GM23338 (cell line): ENCODE results near the gene DNAH17. TPM values are rescaled to one million over a fixed set of nuclear protein-coding genes. Genes with fewer than 3 reads are reported as not detected.

Experiments
- ATAC-seq: fragments of 200-7000 bp; cut with Tn5 transposase; 3 replicates; pipeline ENCODE4 v1.9.1; 2020
- DNase-seq: peaks from one replicate; pipeline ENCODE4 v3.0.0-alpha.2; 2015; ENCODE audit warnings: low spot score
- H2AFZ ChIP-seq: fragments of 200-600 bp; sonication (generic); 2 replicates; pipeline ENCODE4 v1.8.0; 2016; ENCODE audit warnings: antibody characterized with exemption, mild to moderate bottlenecking, moderate library complexity
- H3F3A ChIP-seq: fragments of 200-600 bp; sonication (generic); replicated peaks from 2 replicates; pipeline ENCODE4 v1.8.0; 2017; ENCODE audit warnings: antibody characterized with exemption, mixed run types, low read depth
- H3K27ac ChIP-seq: fragments of 200-600 bp; sonication (generic); 2 replicates; pipeline ENCODE4 v1.6.1; 2016; ENCODE audit warnings: low read depth
- H3K27me3 ChIP-seq: fragments of 200-600 bp; sonication (generic); 2 replicates; pipeline ENCODE4 v1.8.0; 2016; ENCODE audit warnings: mild to moderate bottlenecking, mixed run types, moderate library complexity; ENCODE audit not compliant: insufficient read depth
- H3K36me3 ChIP-seq: fragments of 200-600 bp; sonication (generic); 2 replicates; pipeline ENCODE4 v1.8.0; 2016; ENCODE audit warnings: mild to moderate bottlenecking; ENCODE audit not compliant: insufficient read depth
- H3K4me1 ChIP-seq: fragments of 200-600 bp; sonication (generic); 2 replicates; pipeline ENCODE4 v1.8.0; 2016; ENCODE audit warnings: mild to moderate bottlenecking, moderate library complexity; ENCODE audit not compliant: insufficient read depth
- H3K4me2 ChIP-seq: fragments of 200-600 bp; sonication (generic); 2 replicates; pipeline ENCODE4 v1.7.1; 2017; ENCODE audit warnings: mixed run types
- H3K4me3 ChIP-seq: fragments of 200-600 bp; sonication (generic); 2 replicates; pipeline ENCODE4 v1.6.1; 2016; ENCODE audit warnings: mixed run types
- H3K79me2 ChIP-seq: fragments of 200-600 bp; sonication (generic); replicated peaks from 2 replicates; pipeline ENCODE4 v1.8.0; 2017; ENCODE audit warnings: mild to moderate bottlenecking; ENCODE audit not compliant: insufficient read depth
- H3K9me2 ChIP-seq: fragments of 200-600 bp; sonication (generic); 2 replicates; pipeline ENCODE4 v1.8.0; 2017; ENCODE audit not compliant: insufficient read depth
- H4K20me1 ChIP-seq: fragments of 200-600 bp; sonication (generic); replicated peaks from 2 replicates; pipeline ENCODE4 v1.8.0; 2017; ENCODE audit warnings: mild to moderate bottlenecking; ENCODE audit not compliant: insufficient read depth
- H3K27ac Mint-ChIP-seq: 2 replicates; pipeline ENCODE4 v1.8.0; 2020; ENCODE audit warnings: inconsistent platforms, mild to moderate bottlenecking, moderate library complexity, mixed read lengths
- H3K27me3 Mint-ChIP-seq: 3 replicates; pipeline ENCODE4 v1.8.0; 2022; ENCODE audit warnings: low read depth, mild to moderate bottlenecking, moderate library complexity, mixed read lengths, inconsistent platforms; ENCODE audit not compliant: insufficient read depth, poor library complexity
- H3K36me3 Mint-ChIP-seq: 3 replicates; pipeline ENCODE4 v1.8.0; 2021; ENCODE audit warnings: low read depth, mild to moderate bottlenecking, inconsistent platforms, moderate library complexity, mixed read lengths
- H3K4me1 Mint-ChIP-seq: 3 replicates; pipeline ENCODE4 v1.8.0; 2020; ENCODE audit warnings: mild to moderate bottlenecking, inconsistent platforms, mixed read lengths
- H3K4me3 Mint-ChIP-seq: 3 replicates; pipeline ENCODE4 v1.8.0; 2021; ENCODE audit warnings: moderate library complexity, mild to moderate bottlenecking, inconsistent platforms, mixed read lengths
- H3K9me3 Mint-ChIP-seq: 3 replicates; pipeline ENCODE4 v1.8.0; 2020; ENCODE audit warnings: moderate library complexity, mild to moderate bottlenecking, inconsistent platforms, mixed read lengths
- CREB1 ChIP-seq: fragments of 250-450 bp; sonication (Bioruptor Pico); IDR thresholded peaks from 2 replicates; pipeline ENCODE4 v1.5.0; 2020; ENCODE audit warnings: low read depth, mild to moderate bottlenecking, moderate library complexity
- ETS1 ChIP-seq: IDR thresholded peaks from 2 replicates; pipeline ENCODE4 v1.6.1; 2016; ENCODE audit warnings: antibody characterized with exemption
- EZH2 ChIP-seq: fragments of 200-600 bp; sonication (generic); IDR thresholded peaks from one replicate; pipeline ENCODE4 v1.8.0; 2017; ENCODE audit warnings: antibody characterized with exemption, mild to moderate bottlenecking, low read depth; ENCODE audit not compliant: unreplicated experiment
- JUNB ChIP-seq: IDR thresholded peaks from one replicate; pipeline ENCODE4 v1.6.1; 2016; ENCODE audit warnings: antibody characterized with exemption; ENCODE audit not compliant: unreplicated experiment
- NANOG ChIP-seq: IDR thresholded peaks from 2 replicates; pipeline ENCODE4 v1.6.1; 2016; ENCODE audit warnings: antibody characterized with exemption, borderline replicate concordance
- POLR2AphosphoS5 ChIP-seq: IDR thresholded peaks from 2 replicates; pipeline ENCODE4 v1.6.1; 2016; ENCODE audit warnings: antibody characterized with exemption, low read depth
- STAT1 ChIP-seq: IDR thresholded peaks from one replicate; pipeline ENCODE4 v1.6.1; 2016; ENCODE audit warnings: antibody characterized with exemption; ENCODE audit not compliant: unreplicated experiment
- ZNF114 ChIP-seq: fragments of 250-450 bp; sonication (Bioruptor Pico); IDR thresholded peaks from 2 replicates; pipeline ENCODE4 v1.5.0; 2020; ENCODE audit warnings: mild to moderate bottlenecking, moderate library complexity
- polyA plus RNA-seq: library from polyadenylated mRNA; unstranded; fragments of >200 nt; fragmentation: Nextera tagmentation; extraction: Ambion mirVana; gene quantifications from 2 replicates; pipeline ENCODE4 v1.2.1, GENCODE V29; 2016
- total RNA-seq: library from RNA; depleted of rRNA; stranded (reverse); fragments of >200 nt; shearing (Covaris generic); gene quantifications from 2 replicates; pipeline ENCODE4 v1.2.3, GENCODE V29; 2014
- TF ChIP-seq, protein P1 (sequence below): fragments of 250-450 bp; sonication (Bioruptor Pico); IDR thresholded peaks from 2 replicates; pipeline ENCODE4 v1.5.0; 2020; ENCODE audit warnings: mild to moderate bottlenecking, moderate library complexity
- TF ChIP-seq, protein P2 (sequence below), 2 experiments: fragments of 200-600 bp in 1 of 2; sonication (generic) in 1 of 2; conservative IDR thresholded peaks; 2 replicates each; pipeline versions ENCODE4 v1.5.1 to v1.6.1; 2016 to 2017; ENCODE audit warnings: antibody characterized with exemption in 2 of 2, low read depth in 2 of 2, mild to moderate bottlenecking in 2 of 2, moderate library complexity in 1 of 2

The DNAH17 gene
- total and polyA plus RNA-seq, 2 experiments from 2014 or later, result 0.59 to 2.0 TPM

GRCh38 chr17:78522031-78522809 lies 55.0 kb downstream of the DNAH17 start:
- H3K4me3 Mint-ChIP-seq, result no peak overlapping the region

More at GRCh38 chr17:78522031-78522809, 55.0 kb downstream of the DNAH17 start:
- H3K4me2 ChIP-seq, result no peak overlapping the region
- H3K27me3 ChIP-seq, result no peaks in the 10 kb centered on the region
- no peak overlapping the region for H2AFZ ChIP-seq
- no peak overlapping the region for H3K4me3 ChIP-seq
- no peaks in the 10 kb centered on the region for H3K9me2 ChIP-seq
- H3F3A ChIP-seq, result no peaks in the 10 kb centered on the region
- no peaks in the 10 kb centered on the region for H3K36me3 ChIP-seq
- ATAC-seq (no peak), DNase-seq (no peak)
- Mint-ChIP-seq H3K27me3 (peaks cover 2% of the 10 kb centered on the region), H3K4me1 (peaks cover 6% of the 10 kb centered on the region), H3K9me3 (no peaks in the 10 kb centered on the region), H3K27ac (no peak overlapping the region), H3K36me3 (no peaks in the 10 kb centered on the region)
- no peaks in the 10 kb centered on the region for H3K79me2 ChIP-seq
- no peak overlapping the region for H3K27ac ChIP-seq
- H4K20me1 ChIP-seq, result no peaks in the 10 kb centered on the region
- TF ChIP-seq CREB1 (CRISPR knock-in tag), result no peak
- TF ChIP-seq, protein P1, sequence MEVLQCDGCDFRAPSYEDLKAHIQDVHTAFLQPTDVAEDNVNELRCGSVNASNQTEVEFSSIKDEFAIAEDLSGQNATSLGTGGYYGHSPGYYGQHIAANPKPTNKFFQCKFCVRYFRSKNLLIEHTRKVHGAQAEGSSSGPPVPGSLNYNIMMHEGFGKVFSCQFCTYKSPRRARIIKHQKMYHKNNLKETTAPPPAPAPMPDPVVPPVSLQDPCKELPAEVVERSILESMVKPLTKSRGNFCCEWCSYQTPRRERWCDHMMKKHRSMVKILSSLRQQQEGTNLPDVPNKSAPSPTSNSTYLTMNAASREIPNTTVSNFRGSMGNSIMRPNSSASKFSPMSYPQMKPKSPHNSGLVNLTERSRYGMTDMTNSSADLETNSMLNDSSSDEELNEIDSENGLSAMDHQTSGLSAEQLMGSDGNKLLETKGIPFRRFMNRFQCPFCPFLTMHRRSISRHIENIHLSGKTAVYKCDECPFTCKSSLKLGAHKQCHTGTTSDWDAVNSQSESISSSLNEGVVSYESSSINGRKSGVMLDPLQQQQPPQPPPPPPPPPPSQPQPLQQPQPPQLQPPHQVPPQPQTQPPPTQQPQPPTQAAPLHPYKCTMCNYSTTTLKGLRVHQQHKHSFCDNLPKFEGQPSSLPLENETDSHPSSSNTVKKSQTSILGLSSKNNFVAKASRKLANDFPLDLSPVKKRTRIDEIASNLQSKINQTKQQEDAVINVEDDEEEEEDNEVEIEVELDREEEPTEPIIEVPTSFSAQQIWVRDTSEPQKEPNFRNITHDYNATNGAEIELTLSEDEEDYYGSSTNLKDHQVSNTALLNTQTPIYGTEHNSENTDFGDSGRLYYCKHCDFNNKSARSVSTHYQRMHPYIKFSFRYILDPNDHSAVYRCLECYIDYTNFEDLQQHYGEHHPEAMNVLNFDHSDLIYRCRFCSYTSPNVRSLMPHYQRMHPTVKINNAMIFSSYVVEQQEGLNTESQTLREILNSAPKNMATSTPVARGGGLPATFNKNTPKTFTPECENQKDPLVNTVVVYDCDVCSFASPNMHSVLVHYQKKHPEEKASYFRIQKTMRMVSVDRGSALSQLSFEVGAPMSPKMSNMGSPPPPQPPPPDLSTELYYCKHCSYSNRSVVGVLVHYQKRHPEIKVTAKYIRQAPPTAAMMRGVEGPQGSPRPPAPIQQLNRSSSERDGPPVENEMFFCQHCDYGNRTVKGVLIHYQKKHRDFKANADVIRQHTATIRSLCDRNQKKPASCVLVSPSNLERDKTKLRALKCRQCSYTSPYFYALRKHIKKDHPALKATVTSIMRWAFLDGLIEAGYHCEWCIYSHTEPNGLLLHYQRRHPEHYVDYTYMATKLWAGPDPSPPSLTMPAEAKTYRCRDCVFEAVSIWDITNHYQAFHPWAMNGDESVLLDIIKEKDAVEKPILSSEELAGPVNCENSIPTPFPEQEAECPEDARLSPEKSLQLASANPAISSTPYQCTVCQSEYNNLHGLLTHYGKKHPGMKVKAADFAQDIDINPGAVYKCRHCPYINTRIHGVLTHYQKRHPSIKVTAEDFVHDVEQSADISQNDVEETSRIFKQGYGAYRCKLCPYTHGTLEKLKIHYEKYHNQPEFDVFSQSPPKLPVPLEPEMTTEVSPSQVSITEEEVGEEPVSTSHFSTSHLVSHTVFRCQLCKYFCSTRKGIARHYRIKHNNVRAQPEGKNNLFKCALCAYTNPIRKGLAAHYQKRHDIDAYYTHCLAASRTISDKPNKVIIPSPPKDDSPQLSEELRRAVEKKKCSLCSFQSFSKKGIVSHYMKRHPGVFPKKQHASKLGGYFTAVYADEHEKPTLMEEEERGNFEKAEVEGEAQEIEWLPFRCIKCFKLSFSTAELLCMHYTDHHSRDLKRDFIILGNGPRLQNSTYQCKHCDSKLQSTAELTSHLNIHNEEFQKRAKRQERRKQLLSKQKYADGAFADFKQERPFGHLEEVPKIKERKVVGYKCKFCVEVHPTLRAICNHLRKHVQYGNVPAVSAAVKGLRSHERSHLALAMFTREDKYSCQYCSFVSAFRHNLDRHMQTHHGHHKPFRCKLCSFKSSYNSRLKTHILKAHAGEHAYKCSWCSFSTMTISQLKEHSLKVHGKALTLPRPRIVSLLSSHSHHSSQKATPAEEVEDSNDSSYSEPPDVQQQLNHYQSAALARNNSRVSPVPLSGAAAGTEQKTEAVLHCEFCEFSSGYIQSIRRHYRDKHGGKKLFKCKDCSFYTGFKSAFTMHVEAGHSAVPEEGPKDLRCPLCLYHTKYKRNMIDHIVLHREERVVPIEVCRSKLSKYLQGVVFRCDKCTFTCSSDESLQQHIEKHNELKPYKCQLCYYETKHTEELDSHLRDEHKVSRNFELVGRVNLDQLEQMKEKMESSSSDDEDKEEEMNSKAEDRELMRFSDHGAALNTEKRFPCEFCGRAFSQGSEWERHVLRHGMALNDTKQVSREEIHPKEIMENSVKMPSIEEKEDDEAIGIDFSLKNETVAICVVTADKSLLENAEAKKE (CRISPR knock-in tag), result no peak
- no peak for TF ChIP-seq NANOG
- TF ChIP-seq, protein P2, sequence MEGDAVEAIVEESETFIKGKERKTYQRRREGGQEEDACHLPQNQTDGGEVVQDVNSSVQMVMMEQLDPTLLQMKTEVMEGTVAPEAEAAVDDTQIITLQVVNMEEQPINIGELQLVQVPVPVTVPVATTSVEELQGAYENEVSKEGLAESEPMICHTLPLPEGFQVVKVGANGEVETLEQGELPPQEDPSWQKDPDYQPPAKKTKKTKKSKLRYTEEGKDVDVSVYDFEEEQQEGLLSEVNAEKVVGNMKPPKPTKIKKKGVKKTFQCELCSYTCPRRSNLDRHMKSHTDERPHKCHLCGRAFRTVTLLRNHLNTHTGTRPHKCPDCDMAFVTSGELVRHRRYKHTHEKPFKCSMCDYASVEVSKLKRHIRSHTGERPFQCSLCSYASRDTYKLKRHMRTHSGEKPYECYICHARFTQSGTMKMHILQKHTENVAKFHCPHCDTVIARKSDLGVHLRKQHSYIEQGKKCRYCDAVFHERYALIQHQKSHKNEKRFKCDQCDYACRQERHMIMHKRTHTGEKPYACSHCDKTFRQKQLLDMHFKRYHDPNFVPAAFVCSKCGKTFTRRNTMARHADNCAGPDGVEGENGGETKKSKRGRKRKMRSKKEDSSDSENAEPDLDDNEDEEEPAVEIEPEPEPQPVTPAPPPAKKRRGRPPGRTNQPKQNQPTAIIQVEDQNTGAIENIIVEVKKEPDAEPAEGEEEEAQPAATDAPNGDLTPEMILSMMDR (conservative IDR thresholded peaks at IDR 0.05; ENCODE audit: low read depth in 2 of 2), result no peak
- no peak for TF ChIP-seq EZH2
- no peak for TF ChIP-seq ETS1
- TF ChIP-seq JUNB, result no peak
- no peak for TF ChIP-seq STAT1
- TF ChIP-seq ZNF114 (CRISPR knock-in tag), result no peak
- TF ChIP-seq POLR2AphosphoS5, result no peak
- H3K4me1 ChIP-seq, result no peaks in the 10 kb centered on the region
